Islet precursor cell (in vitro differentiated cells): ENCODE results near the gene TIGD2.
A peak's percentile ranks its signal among the peaks of the same experiment; 100 is the strongest.

ENCODE experiments used
- DNase-seq: peaks from one replicate; pipeline ENCODE4 v3.0.0-alpha.2; 2018

TIGD2 gene

GRCh38 chr4:89110986-89111832 is at the start of gene TIGD2:
Gene TIGD2, plus strand, starts transcription at chr4:89111533. Its CDS starts 1,442 bp downstream, at chr4:89112975.
- DNase-seq = peak; percentile 93

- DNase-seq = no peak
These were observed 46.5 kb upstream of the TIGD2 start for GRCh38 chr4:89064848-89065247.

- DNase-seq = no peak
These were observed 43.9 kb upstream of the TIGD2 start for GRCh38 chr4:89067417-89067816.

- no peak for DNase-seq
These were observed 41.9 kb upstream of the TIGD2 start for GRCh38 chr4:89069481-89069880.

- DNase-seq = no peak
These were observed 41.3 kb upstream of the TIGD2 start for GRCh38 chr4:89070041-89070440.

- DNase-seq = no peak
These were observed 40.0 kb upstream of the TIGD2 start for GRCh38 chr4:89071311-89071710.

- no peak for DNase-seq
These were observed 38.4 kb upstream of the TIGD2 start for GRCh38 chr4:89072921-89073320.

- no peak for DNase-seq
These were observed 33.6 kb upstream of the TIGD2 start for GRCh38 chr4:89077761-89078160.

- DNase-seq = no peak
These were observed 33.0 kb upstream of the TIGD2 start for GRCh38 chr4:89078300-89078699.

GRCh38 chr4:89099034-89099433 is 12.3 kb upstream of the TIGD2 start:
- no peak for DNase-seq

GRCh38 chr4:89099471-89099870 is 11.9 kb upstream of the TIGD2 start:
- no peak for DNase-seq

- no peak for DNase-seq
These were observed 10.5 kb upstream of the TIGD2 start for GRCh38 chr4:89100853-89101252.

- DNase-seq = no peak
These were observed 9.8 kb upstream of the TIGD2 start for GRCh38 chr4:89101256-89102161.

- DNase-seq = no peak
These were observed 5.6 kb upstream of the TIGD2 start for GRCh38 chr4:89105726-89106125.

GRCh38 chr4:89108091-89108490 is 3.2 kb upstream of the TIGD2 start:
- no peak for DNase-seq

- no peak for DNase-seq
These were observed 1.3 kb upstream of the TIGD2 start for GRCh38 chr4:89109841-89110540.

GRCh38 chr4:89110541-89110985 is 770 bp upstream of the TIGD2 start:
- DNase-seq = no peak

- DNase-seq = peak; percentile 82
These were observed 665 bp downstream of the TIGD2 start for GRCh38 chr4:89111833-89112563.

- DNase-seq = no peak
These were observed 2.1 kb downstream of the TIGD2 start for GRCh38 chr4:89113415-89113814.

GRCh38 chr4:89114100-89114499 is 2.8 kb downstream of the TIGD2 start:
- no peak for DNase-seq

- no peak for DNase-seq
These were observed 5.8 kb downstream of the TIGD2 start for GRCh38 chr4:89117115-89117514.

- DNase-seq = no peak
These were observed 7.8 kb downstream of the TIGD2 start for GRCh38 chr4:89119166-89119565.
